ENCODE data around the gene DAZAP1. TPM values are rescaled to one million over a fixed set of nuclear protein-coding genes. Genes with fewer than 3 reads are reported as not detected.

DAZAP1 gene
- total RNA-seq = 81.2 TPM
- long read RNA-seq, transcript DAZAP1-208 (1 exons, 3,642 nt) = major isoform, 6 of 34 reads
- long read RNA-seq, transcript DAZAP1-201 (12 exons, 2,160 nt) = major isoform, 6 of 34 reads
- long read RNA-seq, partial matches to known transcripts = 4 of 34 reads
- long read RNA-seq, other reads (novel, unspliced or antisense) = 12 of 34 reads

GRCh38 chr19:1407528-1408299 is at the start of gene DAZAP1:
TSS of gene DAZAP1 (plus strand) at chr19:1407586. CDS start at chr19:1407774, 188 bp downstream.
- intact Hi-C loops (cut with DNase I) = loop anchor here (5.0 kb wide), 1 partner anchor 35 kb away; no protein-coding TSS in a partner anchor
- no peak for DNase-seq (ENCODE audit: low spot score)

- intact Hi-C loops (cut with DNase I) = no loop called here
- no peak for DNase-seq (ENCODE audit: low spot score)
Measured at GRCh38 chr19:1360126-1360817, 47.1 kb upstream of the DAZAP1 start.

- peak; percentile 84 for DNase-seq (ENCODE audit: low spot score)
- intact Hi-C loops (cut with DNase I) = no loop called here
Measured at GRCh38 chr19:1360818-1361461, 46.4 kb upstream of the DAZAP1 start.

GRCh38 chr19:1361601-1362386 is 45.6 kb upstream of the DAZAP1 start:
- intact Hi-C loops (cut with DNase I) = no loop called here
- DNase-seq (ENCODE audit: low spot score) = no peak

GRCh38 chr19:1362387-1363257 is 44.8 kb upstream of the DAZAP1 start:
- DNase-seq (ENCODE audit: low spot score) = no peak
- intact Hi-C loops (cut with DNase I) = no loop called here

- intact Hi-C loops (cut with DNase I) = no loop called here
- no peak for DNase-seq (ENCODE audit: low spot score)
Measured at GRCh38 chr19:1363599-1363998, 43.8 kb upstream of the DAZAP1 start.

- intact Hi-C loops (cut with DNase I) = no loop called here
- DNase-seq (ENCODE audit: low spot score) = no peak
Measured at GRCh38 chr19:1364070-1364704, 43.2 kb upstream of the DAZAP1 start.

- DNase-seq (ENCODE audit: low spot score) = no peak
- intact Hi-C loops (cut with DNase I) = no loop called here
Measured at GRCh38 chr19:1365319-1366269, 41.8 kb upstream of the DAZAP1 start.

GRCh38 chr19:1366296-1366695 is 41.1 kb upstream of the DAZAP1 start:
- intact Hi-C loops (cut with DNase I) = no loop called here
- no peak for DNase-seq (ENCODE audit: low spot score)

- intact Hi-C loops (cut with DNase I) = no loop called here
- no peak for DNase-seq (ENCODE audit: low spot score)
Measured at GRCh38 chr19:1366899-1367870, 40.2 kb upstream of the DAZAP1 start.

GRCh38 chr19:1369214-1369805 is 38.1 kb upstream of the DAZAP1 start:
- intact Hi-C loops (cut with DNase I) = no loop called here
- no peak for DNase-seq (ENCODE audit: low spot score)

GRCh38 chr19:1370579-1371361 is 36.6 kb upstream of the DAZAP1 start:
- intact Hi-C loops (cut with DNase I) = loop anchor here (5.0 kb wide), 1 partner anchor 93 kb away; the partner anchor contains the start of gene FAM174C
- no peak for DNase-seq (ENCODE audit: low spot score)

- no peak for DNase-seq (ENCODE audit: low spot score)
- intact Hi-C loops (cut with DNase I) = loop anchor here (5.0 kb wide), 1 partner anchor 96 kb away; the partner anchor contains the start of gene FAM174C
Measured at GRCh38 chr19:1373042-1373533, 34.3 kb upstream of the DAZAP1 start.

GRCh38 chr19:1373534-1374249 is 33.7 kb upstream of the DAZAP1 start:
- intact Hi-C loops (cut with DNase I) = loop anchor here (5.0 kb wide), 1 partner anchor 96 kb away; the partner anchor contains the start of gene FAM174C
- peak; percentile 88 for DNase-seq (ENCODE audit: low spot score)

Measured in cardiac septum (tissue), 1 donor.